GM12878 (cell line): ENCODE data around the gene OSM. TPM values are rescaled to one million over a fixed set of nuclear protein-coding genes. Genes with fewer than 3 reads are reported as not detected.

Source experiments
- ATAC-seq: fragments of 200-7000 bp; cut with Tn5 transposase; 3 replicates; pipeline ENCODE4 v1.9.1; 2020; ENCODE audit warnings: mild to moderate bottlenecking, moderate library complexity
- BruUV-seq: library from RNA; stranded (reverse); fragments of 400-500 nt; replicated peaks from 2 replicates; lab custom pipeline; 2021; lab: Mats Ljungman, UMichigan
- CTCF ChIA-PET: fragments of 300-600 bp; sonication (Branson Sonifier 250); formaldehyde crosslinking; extraction: SDS; loops from one replicate; lab custom pipeline; 2021; ENCODE audit warnings: inconsistent platforms; lab: Yijun Ruan, JAX
- POLR2A ChIA-PET: fragments of 350-600 bp; formaldehyde crosslinking; extraction: SDS; loops from one replicate; lab custom pipeline; 2021; ENCODE audit warnings: inconsistent platforms; lab: Charles Lee
- RAD21 ChIA-PET: fragments of 300-600 bp; sonication (Branson Sonifier 250); formaldehyde crosslinking; loops from one replicate; lab custom pipeline; 2023; ENCODE audit warnings: antibody characterized with exemption; ENCODE audit not compliant: unreplicated experiment; lab: Charles Lee
- SMC1A ChIA-PET: fragments of 300-600 bp; sonication (Branson Sonifier 250); formaldehyde crosslinking; loops from one replicate; lab custom pipeline; 2023; ENCODE audit not compliant: unreplicated experiment, uncharacterized antibody; lab: Charles Lee
- DNase-seq: peaks from one replicate; pipeline ENCODE4 v3.0.0-alpha.2; 2011; ENCODE audit warnings: low read depth, low spot score
- FAIRE-seq: peaks from 3 replicates; lab custom pipeline; 2011; peaks lifted over from hg19 to GRCh38; lab: Jason Lieb, UNC
- H2AFZ ChIP-seq: 2 replicates; pipeline ENCODE4 v1.6.0; 2011; ENCODE audit warnings: low read depth, low read length, control low read depth; ENCODE audit not compliant: control insufficient read depth
- H3K27ac ChIP-seq: 2 replicates; pipeline ENCODE4 v1.5.1; 2011; ENCODE audit warnings: control low read depth; ENCODE audit not compliant: control insufficient read depth, insufficient read depth
- H3K27me3 ChIP-seq, 2 experiments: replicated peaks in 1 of 2; 2 replicates each; pipeline versions ENCODE4 v1.6.0 to v1.6.1; 2011; ENCODE audit warnings: low read length in 1 of 2; ENCODE audit not compliant: control insufficient read depth in 2 of 2, insufficient read depth in 2 of 2
- H3K36me3 ChIP-seq, 2 experiments: 2 replicates each; pipeline ENCODE4 v1.5.1; 2011; ENCODE audit warnings: low read length in 1 of 2; ENCODE audit not compliant: control insufficient read depth in 2 of 2, insufficient read depth in 2 of 2
- H3K4me1 ChIP-seq: 2 replicates; pipeline ENCODE4 v1.6.1; 2011; ENCODE audit warnings: mild to moderate bottlenecking, low read length, moderate library complexity, mixed read lengths; ENCODE audit not compliant: control insufficient read depth, insufficient read depth
- H3K4me2 ChIP-seq: 2 replicates; pipeline ENCODE4 v1.6.0; 2011; ENCODE audit warnings: control low read depth; ENCODE audit not compliant: control insufficient read depth, insufficient read depth
- H3K4me3 ChIP-seq: fragments of 200-600 bp; sonication (generic); 2 replicates; pipeline ENCODE4 v1.5.1; 2016
- H3K79me2 ChIP-seq: 2 replicates; pipeline ENCODE4 v1.6.0; 2011; ENCODE audit warnings: low read length; ENCODE audit not compliant: control insufficient read depth, insufficient read depth
- H3K9ac ChIP-seq: 2 replicates; pipeline ENCODE4 v1.8.0; 2011; ENCODE audit warnings: low read length, control low read depth, mixed read lengths; ENCODE audit not compliant: control insufficient read depth, insufficient read depth
- H3K9me3 ChIP-seq: replicated peaks from 3 replicates; pipeline ENCODE4 v1.5.1; 2011; ENCODE audit warnings: mild to moderate bottlenecking, low read length; ENCODE audit not compliant: control insufficient read depth, insufficient read depth
- H4K20me1 ChIP-seq: 2 replicates; pipeline ENCODE4 v1.6.0; 2011; ENCODE audit not compliant: control insufficient read depth, insufficient read depth
- RELB ChIP-seq: fragments of 450-650 bp; IDR thresholded peaks from 2 replicates; pipeline ENCODE4 v1.6.1; 2017; ENCODE audit warnings: low read depth, mild to moderate bottlenecking, moderate library complexity
- TCF7 ChIP-seq: IDR thresholded peaks from 2 replicates; pipeline ENCODE4 v1.6.1; 2014; ENCODE audit warnings: antibody characterized with exemption, borderline replicate concordance
- WGBS: methylation state at CpG from one replicate; pipeline ENCODE4 v1.1.6; 2016; ENCODE audit warnings: low lambda C conversion rate; ENCODE audit not compliant: insufficient replicate concordance, insufficient coverage; ENCODE audit errors: missing lambda C conversion rate; 5-methylcytosine and 5-hydroxymethylcytosine counted together
- in situ Hi-C: fragments of 300-500 bp; cut with MboI; formaldehyde crosslinking; loops from 9 replicates; pipeline ENCODE4 v1.14.3; 2018; ENCODE audit warnings: mixed read lengths
- intact Hi-C: fragments of 100-400 bp; cut with micrococcal nuclease; formaldehyde crosslinking; loops from one replicate; pipeline ENCODE4 v1.14.2; 2022; ENCODE audit not compliant: unreplicated experiment
- polyA plus RNA-seq, 11 experiments: library from polyadenylated mRNA; depleted of rRNA in 4 of 11; unstranded in 6 of 11; stranded (reverse) in 5 of 11; fragments of >200 nt; fragmentation: Nextera tagmentation in 4 of 11; fragmentation: Illumina TruSeq in 1 of 11; extraction: Ambion mirVana in 4 of 11; extraction: Trizol in 1 of 11; gene quantifications; 1 replicate in 1 of 11; 2 replicates in 10 of 11; pipeline versions ENCODE4 v1.2.1 to v1.2.3, GENCODE V29; 2011 to 2016; ENCODE audit warnings: inconsistent platforms in 2 of 11, missing spikeins in 2 of 11, low read depth in 1 of 11
- total RNA-seq, 4 experiments: library from RNA; depleted of rRNA in 3 of 4; stranded (reverse); fragments of >200 nt in 3 of 4; fragmentation: Illumina TruSeq in 1 of 4; extraction: Trizol in 1 of 4; gene quantifications; 2 replicates each; pipeline versions ENCODE4 v1.2.1 to v1.2.3, GENCODE V29; 2013 to 2021
- TF ChIP-seq, protein P1 (sequence below): fragments of 450-650 bp; IDR thresholded peaks from 2 replicates; pipeline ENCODE4 v1.6.1; 2016; ENCODE audit warnings: mild to moderate bottlenecking
- TF ChIP-seq, protein P2 (sequence below): fragments of 450-650 bp; IDR thresholded peaks from 2 replicates; pipeline ENCODE4 v1.6.1; 2018; ENCODE audit warnings: mild to moderate bottlenecking, low read depth, moderate library complexity; ENCODE audit not compliant: partially characterized antibody

The OSM gene
- total and polyA plus RNA-seq, 10 of the 15 experiments (the other 5 are each of a cell fraction or from before 2014, with no cell fraction given), result 0.06 to 1.4 (median 0.59) TPM

- TF ChIP-seq TCF7, result no peak
These were observed 42.0 kb upstream of the OSM start (continued) for GRCh38 chr22:30308518-30309230.

DNA sequence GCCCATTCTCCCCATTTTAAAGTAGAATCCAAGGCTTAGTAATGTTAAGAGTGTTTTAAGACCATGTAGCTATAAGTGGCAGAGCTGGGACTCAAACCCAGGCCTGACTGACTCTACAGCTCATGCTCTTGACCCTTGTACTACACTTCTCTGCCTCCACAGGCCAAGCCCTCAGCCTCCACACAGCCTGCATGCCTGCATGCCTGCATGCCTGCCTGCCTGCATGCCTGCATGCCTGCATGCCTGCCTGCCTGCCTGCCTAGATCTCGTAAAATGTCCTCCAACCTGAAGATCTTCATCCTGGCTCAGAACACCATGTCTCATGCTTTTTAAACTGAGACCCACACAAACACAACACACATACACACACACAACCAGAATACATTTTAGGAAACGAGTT is 41.4 kb upstream of the OSM start:
- peak overlapping the region; percentile 87 for H3K27ac ChIP-seq
- in situ Hi-C loops, result no loop called here
- no peak overlapping the region for H3K9ac ChIP-seq
- POLR2A ChIA-PET, result interaction anchor here (0.6 to 16.1 kb wide), 5 partner anchors 9 to 115 kb away, joined by 3 to 198 read pairs (median 4); partner anchors contain the start of genes CASTOR1 and TBC1D10A
- BruUV-seq, result no TSS peak
- FAIRE-seq (no peak), ATAC-seq (no peak), DNase-seq (no peak)
- TF ChIP-seq, protein P1, sequence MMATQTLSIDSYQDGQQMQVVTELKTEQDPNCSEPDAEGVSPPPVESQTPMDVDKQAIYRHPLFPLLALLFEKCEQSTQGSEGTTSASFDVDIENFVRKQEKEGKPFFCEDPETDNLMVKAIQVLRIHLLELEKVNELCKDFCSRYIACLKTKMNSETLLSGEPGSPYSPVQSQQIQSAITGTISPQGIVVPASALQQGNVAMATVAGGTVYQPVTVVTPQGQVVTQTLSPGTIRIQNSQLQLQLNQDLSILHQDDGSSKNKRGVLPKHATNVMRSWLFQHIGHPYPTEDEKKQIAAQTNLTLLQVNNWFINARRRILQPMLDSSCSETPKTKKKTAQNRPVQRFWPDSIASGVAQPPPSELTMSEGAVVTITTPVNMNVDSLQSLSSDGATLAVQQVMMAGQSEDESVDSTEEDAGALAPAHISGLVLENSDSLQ, result 0 out of 2 replicates have a peak, but pooled peaks have one; percentile 4
- TF ChIP-seq, protein P2, sequence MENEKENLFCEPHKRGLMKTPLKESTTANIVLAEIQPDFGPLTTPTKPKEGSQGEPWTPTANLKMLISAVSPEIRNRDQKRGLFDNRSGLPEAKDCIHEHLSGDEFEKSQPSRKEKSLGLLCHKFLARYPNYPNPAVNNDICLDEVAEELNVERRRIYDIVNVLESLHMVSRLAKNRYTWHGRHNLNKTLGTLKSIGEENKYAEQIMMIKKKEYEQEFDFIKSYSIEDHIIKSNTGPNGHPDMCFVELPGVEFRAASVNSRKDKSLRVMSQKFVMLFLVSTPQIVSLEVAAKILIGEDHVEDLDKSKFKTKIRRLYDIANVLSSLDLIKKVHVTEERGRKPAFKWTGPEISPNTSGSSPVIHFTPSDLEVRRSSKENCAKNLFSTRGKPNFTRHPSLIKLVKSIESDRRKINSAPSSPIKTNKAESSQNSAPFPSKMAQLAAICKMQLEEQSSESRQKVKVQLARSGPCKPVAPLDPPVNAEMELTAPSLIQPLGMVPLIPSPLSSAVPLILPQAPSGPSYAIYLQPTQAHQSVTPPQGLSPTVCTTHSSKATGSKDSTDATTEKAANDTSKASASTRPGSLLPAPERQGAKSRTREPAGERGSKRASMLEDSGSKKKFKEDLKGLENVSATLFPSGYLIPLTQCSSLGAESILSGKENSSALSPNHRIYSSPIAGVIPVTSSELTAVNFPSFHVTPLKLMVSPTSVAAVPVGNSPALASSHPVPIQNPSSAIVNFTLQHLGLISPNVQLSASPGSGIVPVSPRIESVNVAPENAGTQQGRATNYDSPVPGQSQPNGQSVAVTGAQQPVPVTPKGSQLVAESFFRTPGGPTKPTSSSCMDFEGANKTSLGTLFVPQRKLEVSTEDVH, result no peak
- TF ChIP-seq RELB, result 0 out of 2 replicates have a peak, but pooled peaks have one; percentile 17
- H4K20me1 ChIP-seq, result no peaks in the 10 kb centered on the region
- H3K79me2 ChIP-seq, result peaks cover 73% of the 10 kb centered on the region
- H3K4me1 ChIP-seq, result peaks cover 99% of the 10 kb centered on the region
- SMC1A ChIA-PET, result interaction anchor here (0.9 to 9.7 kb wide), 5 partner anchors 9 to 82 kb away, joined by 3 to 92 read pairs (median 4); partner anchors contain the start of genes CASTOR1 and TBC1D10A
- H3K9me3 ChIP-seq, result no peaks in the 10 kb centered on the region
- peaks cover 0 to 19% of the 10 kb centered on the region in 2 experiments; a peak in 2 of 4 replicates for H3K36me3 ChIP-seq
- WGBS, result 47% methylated on average over 2 of the region's 2 CpGs
- CTCF ChIA-PET, result interaction anchor here (1.2 to 18.4 kb wide), 2 partner anchors 17 to 19 kb away, joined by 3 to 177 read pairs; partner anchors contain the start of gene CASTOR1
- H3K4me3 ChIP-seq, result no peak overlapping the region
- no peak overlapping the region for H2AFZ ChIP-seq
- RAD21 ChIA-PET, result interaction anchor here (1.0 to 8.2 kb wide), 5 partner anchors 17 to 327 kb away, joined by 3 to 88 read pairs (median 14); partner anchors contain the start of genes CASTOR1, CCDC157, SF3A1 and TBC1D10A
- intact Hi-C loops, result no loop called here
- peak overlapping the region; percentile 70 for H3K4me2 ChIP-seq
- H3K27me3 ChIP-seq, result no peaks in the 10 kb centered on the region
